ENCODE data around the gene CBLL2.

- no peak for TF ChIP-seq CTCF (optimal IDR thresholded peaks at IDR 0.05 in 1 of 3, IDR thresholded peaks at IDR 0.05 in 1 of 3, conservative IDR thresholded peaks at IDR 0.05 in 1 of 3; ENCODE audit: extremely low read depth in 1 of 3, insufficient read depth in 2 of 3, low read length in 3 of 3)
- TF ChIP-seq EZH2 (IDR thresholded peaks at IDR 0.05; ENCODE audit: low read length): no peak
Measured at GRCh38 chrX:22323541-22323940, 50.8 kb downstream of the CBLL2 start.

Measured in keratinocyte (primary cell).